GM13977 (cell line): Measurements from ENCODE around the gene DMRTC1B.
"Not testable (repeated sequence)": the region's sequence is repeated elsewhere in the genome, so short reads cannot be mapped to it uniquely, and the experiment has no call there.

Experiments
- DNase-seq: peaks from one replicate; pipeline ENCODE4 v3.0.0; 2012; ENCODE audit warnings: low spot score
- in situ Hi-C: fragments of 300-500 bp; cut with MboI; formaldehyde crosslinking; loops from one replicate; pipeline ENCODE4 v1.12.0; 2022; ENCODE audit warnings: low sequenced_read_pairs, low pct_unique_long_range_greater_than_20kb, mixed read lengths, inconsistent platforms; ENCODE audit not compliant: unreplicated experiment

Gene DMRTC1B

DNA sequence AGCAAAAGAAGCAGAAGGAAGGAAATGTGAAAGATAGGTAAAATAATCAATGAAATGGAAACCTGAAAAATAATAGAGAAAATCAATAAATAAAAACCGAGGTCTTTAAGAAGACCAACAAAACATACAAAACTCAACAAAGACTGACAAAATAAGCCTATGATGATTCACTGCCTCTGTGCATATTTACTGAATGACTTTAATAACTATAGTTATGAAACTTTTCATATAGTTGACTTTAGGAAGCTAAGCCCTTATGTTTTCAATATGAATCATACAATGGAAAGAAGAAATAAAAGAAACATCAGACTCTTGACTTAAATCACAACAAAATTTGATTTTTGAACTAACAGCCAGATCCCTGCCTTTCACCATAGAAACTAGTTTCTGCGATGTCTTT, 60.8 kb downstream of the DMRTC1B start:
- in situ Hi-C loops, DNase-seq: not testable (repeated sequence)

DNA sequence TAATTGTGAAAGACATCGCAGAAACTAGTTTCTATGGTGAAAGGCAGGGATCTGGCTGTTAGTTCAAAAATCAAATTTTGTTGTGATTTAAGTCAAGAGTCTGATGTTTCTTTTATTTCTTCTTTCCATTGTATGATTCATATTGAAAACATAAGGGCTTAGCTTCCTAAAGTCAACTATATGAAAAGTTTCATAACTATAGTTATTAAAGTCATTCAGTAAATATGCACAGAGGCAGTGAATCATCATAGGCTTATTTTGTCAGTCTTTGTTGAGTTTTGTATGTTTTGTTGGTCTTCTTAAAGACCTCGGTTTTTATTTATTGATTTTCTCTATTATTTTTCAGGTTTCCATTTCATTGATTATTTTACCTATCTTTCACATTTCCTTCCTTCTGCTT, 106.2 kb downstream of the DMRTC1B start:
- in situ Hi-C loops, DNase-seq: not testable (repeated sequence)

DNA sequence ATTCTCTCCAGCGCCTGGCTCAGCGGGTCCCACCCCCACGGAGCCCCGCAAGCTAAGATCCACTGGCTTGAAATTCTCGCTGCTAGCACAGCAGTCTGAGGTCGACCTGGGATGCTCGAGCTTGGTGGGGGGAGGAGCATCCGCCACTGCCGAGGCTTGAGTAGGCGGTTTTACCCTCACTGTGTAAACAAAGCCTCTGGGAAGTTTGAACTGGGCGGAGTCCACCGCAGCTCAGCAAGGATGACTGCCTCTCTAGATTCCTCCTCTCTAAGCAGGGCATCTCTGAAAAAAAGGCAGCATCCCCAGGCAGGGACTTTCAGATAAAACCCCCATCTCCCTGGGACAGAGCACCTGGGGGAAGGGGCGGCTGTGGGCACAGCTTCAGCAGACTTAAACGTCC, 113.0 kb downstream of the DMRTC1B start:
- DNase-seq, in situ Hi-C loops: not testable (repeated sequence)
